HG02884 (cell line): ENCODE measurements around the gene S100A11.

Source experiments
- ATAC-seq: cut with Tn5 transposase; IDR thresholded peaks from one replicate; pipeline ENCODE4 v1.9.1; 2021; ENCODE audit warnings: mild to moderate bottlenecking, moderate library complexity; ENCODE audit not compliant: unreplicated experiment

The S100A11 gene

GRCh38 chr1:152003846-152004442 is 32.9 kb downstream of the S100A11 start:
- no peak for ATAC-seq

- no peak for ATAC-seq
Observed at GRCh38 chr1:152002960-152003359, 33.8 kb downstream of the S100A11 start.

- ATAC-seq = no peak
Observed at GRCh38 chr1:152001631-152002584, 34.9 kb downstream of the S100A11 start.

GRCh38 chr1:152000964-152001630 is 35.7 kb downstream of the S100A11 start:
- ATAC-seq = no peak

GRCh38 chr1:151998611-151999362 is 38.0 kb downstream of the S100A11 start:
- ATAC-seq = no peak

GRCh38 chr1:151997284-151997570 is 39.6 kb downstream of the S100A11 start:
- ATAC-seq = no peak

- no peak for ATAC-seq
Observed at GRCh38 chr1:151995774-151996173, 41.0 kb downstream of the S100A11 start.

GRCh38 chr1:151994956-151995355 is 41.8 kb downstream of the S100A11 start:
- no peak for ATAC-seq

- ATAC-seq = no peak
Observed at GRCh38 chr1:151993734-151994496, 42.9 kb downstream of the S100A11 start, which contains the start of gene S100A10. Gene S100A10, minus strand, starts transcription at chr1:151993859. Its CDS starts 7,629 bp downstream, at chr1:151986230.

GRCh38 chr1:151993084-151993733 is 43.6 kb downstream of the S100A11 start:
- no peak for ATAC-seq

GRCh38 chr1:151992303-151993083 is 44.3 kb downstream of the S100A11 start:
- ATAC-seq = no peak

- ATAC-seq = no peak
Observed at GRCh38 chr1:151991663-151992302, 45.0 kb downstream of the S100A11 start.

GRCh38 chr1:151990856-151991198 is 46.0 kb downstream of the S100A11 start:
- ATAC-seq = no peak

GRCh38 chr1:151990058-151990855 is 46.5 kb downstream of the S100A11 start:
- ATAC-seq = no peak

GRCh38 chr1:151989211-151989862 is 47.5 kb downstream of the S100A11 start:
- no peak for ATAC-seq

GRCh38 chr1:151988405-151988923 is 48.3 kb downstream of the S100A11 start:
- ATAC-seq = no peak
